ENCODE data around the gene PRPF31. TPM values are rescaled to one million over a fixed set of nuclear protein-coding genes. Genes with fewer than 3 reads are reported as not detected.

PRPF31 gene
- total and polyA plus RNA-seq, 11 donors = 30.0 to 58.4 (median 41.4) TPM

GRCh38 chr19:54179921-54180461 lies 64.4 kb downstream of the PRPF31 start:
- WGBS, 4 donors = 56 to 82% (median 67%) methylated on average over 7 to 10 of the region's 10 CpGs
- H3K27me3 ChIP-seq = no peaks in the 10 kb centered on the region
- ATAC-seq = peak in 2 of 4 donors; percentile 39 to 44
- no peak overlapping the region for H3K4me3 ChIP-seq
- no peaks in the 10 kb centered on the region for H3K9me3 ChIP-seq
- TF ChIP-seq, protein P1, sequence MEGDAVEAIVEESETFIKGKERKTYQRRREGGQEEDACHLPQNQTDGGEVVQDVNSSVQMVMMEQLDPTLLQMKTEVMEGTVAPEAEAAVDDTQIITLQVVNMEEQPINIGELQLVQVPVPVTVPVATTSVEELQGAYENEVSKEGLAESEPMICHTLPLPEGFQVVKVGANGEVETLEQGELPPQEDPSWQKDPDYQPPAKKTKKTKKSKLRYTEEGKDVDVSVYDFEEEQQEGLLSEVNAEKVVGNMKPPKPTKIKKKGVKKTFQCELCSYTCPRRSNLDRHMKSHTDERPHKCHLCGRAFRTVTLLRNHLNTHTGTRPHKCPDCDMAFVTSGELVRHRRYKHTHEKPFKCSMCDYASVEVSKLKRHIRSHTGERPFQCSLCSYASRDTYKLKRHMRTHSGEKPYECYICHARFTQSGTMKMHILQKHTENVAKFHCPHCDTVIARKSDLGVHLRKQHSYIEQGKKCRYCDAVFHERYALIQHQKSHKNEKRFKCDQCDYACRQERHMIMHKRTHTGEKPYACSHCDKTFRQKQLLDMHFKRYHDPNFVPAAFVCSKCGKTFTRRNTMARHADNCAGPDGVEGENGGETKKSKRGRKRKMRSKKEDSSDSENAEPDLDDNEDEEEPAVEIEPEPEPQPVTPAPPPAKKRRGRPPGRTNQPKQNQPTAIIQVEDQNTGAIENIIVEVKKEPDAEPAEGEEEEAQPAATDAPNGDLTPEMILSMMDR (IDR thresholded peaks at IDR 0.05) = peak in 2 of 12 donors; percentile 14 to 26
- no peak for TF ChIP-seq POLR2A (IDR thresholded peaks at IDR 0.05)
- DNase-seq = no peak
- no peaks in the 10 kb centered on the region for H3K4me1 ChIP-seq
- peaks cover 0 to 35% (median 6%) of the 10 kb centered on the region in 9 donors for H3K36me3 ChIP-seq
- intact Hi-C loops (cut with DNase I) = no loop called here
- H3K27ac ChIP-seq = no peak overlapping the region

GRCh38 chr19:54180691-54181091 lies 65.1 kb downstream of the PRPF31 start:
- intact Hi-C loops (cut with DNase I) = no loop called here
- no peaks in the 10 kb centered on the region for H3K9me3 ChIP-seq
- H3K4me3 ChIP-seq = no peak overlapping the region
- TF ChIP-seq POLR2A (IDR thresholded peaks at IDR 0.05) = no peak
- TF ChIP-seq, protein P1 (IDR thresholded peaks at IDR 0.05) = no peak
- ATAC-seq (peak in 1 of 4 donors; percentile 11), DNase-seq (no peak)
- no peak overlapping the region for H3K27ac ChIP-seq
- peaks cover 0 to 35% (median 6%) of the 10 kb centered on the region in 9 donors for H3K36me3 ChIP-seq
- 95 to 96% (median 96%) methylated on average over 36 to 37 of the region's 37 CpGs for WGBS, 4 donors
- H3K27me3 ChIP-seq = no peaks in the 10 kb centered on the region
- H3K4me1 ChIP-seq = no peaks in the 10 kb centered on the region

Other genes with a start within 250 kb of the PRPF31 start
- 100 to 1,000 TPM in 8 of 9 donors, 10 to 100 TPM in 1; 99.0 to 201 (median 166) TPM for gene MYADM, start 247.9 kb upstream of the PRPF31 start, total RNA-seq
- gene MYADM, start 247.9 kb upstream of the PRPF31 start, polyA plus RNA-seq = 100 to 1,000 TPM in 1 of 2 donors, 10 to 100 TPM in 1; 75.9 to 158 TPM
- under 1 TPM in 1 of 9 donors, not detected in 8; 0.09 TPM for gene PRKCG, start 233.6 kb upstream of the PRPF31 start, total RNA-seq
- not detected for gene PRKCG, start 233.6 kb upstream of the PRPF31 start, polyA plus RNA-seq
- gene CACNG7, start 206.5 kb upstream of the PRPF31 start, total RNA-seq = not detected
- not detected for gene CACNG7, start 206.5 kb upstream of the PRPF31 start, polyA plus RNA-seq
- under 1 TPM in 5 of 9 donors, not detected in 4; 0.02 to 0.22 (median 0.10) TPM for gene CACNG8, start 152.8 kb upstream of the PRPF31 start, total RNA-seq
- gene CACNG8, start 152.8 kb upstream of the PRPF31 start, polyA plus RNA-seq = under 1 TPM; 0.06 to 0.15 TPM
- gene CACNG6, start 124.1 kb upstream of the PRPF31 start, total RNA-seq = not detected
- gene CACNG6, start 124.1 kb upstream of the PRPF31 start, polyA plus RNA-seq = not detected
- gene VSTM1, start 51.9 kb upstream of the PRPF31 start, total RNA-seq = 1 to 10 TPM in 1 of 9 donors, under 1 TPM in 2, not detected in 6; 0.49 to 1.3 (median 0.86) TPM
- gene VSTM1, start 51.9 kb upstream of the PRPF31 start, polyA plus RNA-seq = not detected
- gene TARM1, start 34.4 kb upstream of the PRPF31 start, total RNA-seq = not detected
- gene TARM1, start 34.4 kb upstream of the PRPF31 start, polyA plus RNA-seq = not detected
- gene OSCAR, start 15.0 kb upstream of the PRPF31 start, total RNA-seq = 1 to 10 TPM in 3 of 9 donors, under 1 TPM in 5, not detected in 1; 0.35 to 9.8 (median 0.68) TPM
- gene OSCAR, start 15.0 kb upstream of the PRPF31 start, polyA plus RNA-seq = 1 to 10 TPM in 1 of 2 donors, under 1 TPM in 1; 0.38 to 1.0 TPM
- gene NDUFA3, start 12.9 kb upstream of the PRPF31 start, total RNA-seq = 100 to 1,000 TPM in 7 of 9 donors, 10 to 100 TPM in 2; 32.2 to 501 (median 299) TPM
- 1,000 to 10,000 TPM in 1 of 2 donors, 100 to 1,000 TPM in 1; 154 to 1,519 TPM for gene NDUFA3, start 12.9 kb upstream of the PRPF31 start, polyA plus RNA-seq
- 10 to 100 TPM in 8 of 9 donors, 1 to 10 TPM in 1; 9.6 to 23.1 (median 12.5) TPM for gene TFPT, start 97 bp upstream of the PRPF31 start, total RNA-seq
- 10 to 100 TPM; 26.0 to 26.5 TPM for gene TFPT, start 97 bp upstream of the PRPF31 start, polyA plus RNA-seq
- gene CNOT3, start 22.0 kb downstream of the PRPF31 start, total RNA-seq = 10 to 100 TPM; 12.6 to 28.2 (median 18.5) TPM
- gene CNOT3, start 22.0 kb downstream of the PRPF31 start, polyA plus RNA-seq = 10 to 100 TPM; 14.2 to 18.1 TPM
- 1 to 10 TPM; 5.4 to 8.7 (median 6.8) TPM for gene LENG1, start 44.0 kb downstream of the PRPF31 start, total RNA-seq
- gene LENG1, start 44.0 kb downstream of the PRPF31 start, polyA plus RNA-seq = 10 to 100 TPM; 14.4 to 18.6 TPM
- gene TMC4, start 57.4 kb downstream of the PRPF31 start, total RNA-seq = 1 to 10 TPM in 7 of 9 donors, under 1 TPM in 1, not detected in 1; 0.58 to 4.5 (median 2.1) TPM
- gene TMC4, start 57.4 kb downstream of the PRPF31 start, polyA plus RNA-seq = 1 to 10 TPM; 1.2 to 3.6 TPM
- gene MBOAT7, start 73.8 kb downstream of the PRPF31 start, total RNA-seq = 10 to 100 TPM; 11.3 to 37.3 (median 19.6) TPM
- gene MBOAT7, start 73.8 kb downstream of the PRPF31 start, polyA plus RNA-seq = 10 to 100 TPM in 1 of 2 donors, 1 to 10 TPM in 1; 9.8 to 25.6 TPM
- gene TSEN34, start 75.6 kb downstream of the PRPF31 start, total RNA-seq = 10 to 100 TPM; 13.2 to 48.9 (median 23.5) TPM
- gene TSEN34, start 75.6 kb downstream of the PRPF31 start, polyA plus RNA-seq = 10 to 100 TPM; 10.2 to 35.1 TPM
- 100 to 1,000 TPM; 551 to 937 (median 684) TPM for gene RPS9, start 85.1 kb downstream of the PRPF31 start, total RNA-seq
- 1,000 to 10,000 TPM; 1,306 to 2,068 TPM for gene RPS9, start 85.1 kb downstream of the PRPF31 start, polyA plus RNA-seq
- gene LILRB3, start 107.3 kb downstream of the PRPF31 start, total RNA-seq = 10 to 100 TPM in 2 of 9 donors, 1 to 10 TPM in 6, under 1 TPM in 1; 0.54 to 31.4 (median 3.8) TPM
- gene LILRB3, start 107.3 kb downstream of the PRPF31 start, polyA plus RNA-seq = 1 to 10 TPM; 1.3 to 3.7 TPM
- gene LILRA6, start 127.0 kb downstream of the PRPF31 start, total RNA-seq = 10 to 100 TPM in 1 of 9 donors, 1 to 10 TPM in 4, under 1 TPM in 4; 0.44 to 20.9 (median 1.3) TPM
- gene LILRA6, start 127.0 kb downstream of the PRPF31 start, polyA plus RNA-seq = 1 to 10 TPM; 1.0 to 1.7 TPM
- gene LILRB5, start 141.5 kb downstream of the PRPF31 start, total RNA-seq = 10 to 100 TPM in 2 of 9 donors, 1 to 10 TPM in 7; 1.8 to 22.2 (median 3.9) TPM
- 1 to 10 TPM; 1.4 to 4.0 TPM for gene LILRB5, start 141.5 kb downstream of the PRPF31 start, polyA plus RNA-seq
- gene LILRB2, start 165.4 kb downstream of the PRPF31 start, total RNA-seq = 10 to 100 TPM in 2 of 9 donors, 1 to 10 TPM in 6, under 1 TPM in 1; 0.83 to 43.6 (median 1.7) TPM
- 1 to 10 TPM; 1.2 to 2.7 TPM for gene LILRB2, start 165.4 kb downstream of the PRPF31 start, polyA plus RNA-seq
- 10 to 100 TPM in 1 of 9 donors, 1 to 10 TPM in 6, under 1 TPM in 1, not detected in 1; 0.27 to 16.2 (median 1.5) TPM for gene LILRA5, start 197.4 kb downstream of the PRPF31 start, total RNA-seq
- 1 to 10 TPM in 1 of 2 donors, under 1 TPM in 1; 0.19 to 4.7 TPM for gene LILRA5, start 197.4 kb downstream of the PRPF31 start, polyA plus RNA-seq
- gene LILRA4, start 223.4 kb downstream of the PRPF31 start, total RNA-seq = not detected
- not detected for gene LILRA4, start 223.4 kb downstream of the PRPF31 start, polyA plus RNA-seq
- 100 to 1,000 TPM in 1 of 9 donors, 10 to 100 TPM in 1, 1 to 10 TPM in 7; 3.5 to 102 (median 5.4) TPM for gene LAIR1, start 249.2 kb downstream of the PRPF31 start, total RNA-seq
- 1 to 10 TPM; 2.9 to 5.3 TPM for gene LAIR1, start 249.2 kb downstream of the PRPF31 start, polyA plus RNA-seq